WERI-Rb-1 (cell line): ENCODE data around the gene KAT6B.

Experiments used
- DNase-seq: peaks from one replicate; pipeline ENCODE4 v3.0.0-alpha.2; 2020
- H3K27ac ChIP-seq: fragments of 250-450 bp; sonication (Bioruptor Pico); 2 replicates; pipeline ENCODE4 v1.5.1; 2020; ENCODE audit warnings: mild to moderate bottlenecking, moderate library complexity
- H3K27me3 ChIP-seq: fragments of 250-450 bp; sonication (Bioruptor Pico); 2 replicates; pipeline ENCODE4 v1.5.1; 2021; ENCODE audit warnings: mild to moderate bottlenecking, low read depth, moderate library complexity; ENCODE audit not compliant: insufficient read depth, severe bottlenecking
- H3K36me3 ChIP-seq: fragments of 250-450 bp; sonication (Bioruptor Pico); 2 replicates; pipeline ENCODE4 v1.5.1; 2020; ENCODE audit warnings: mild to moderate bottlenecking, moderate library complexity
- H3K4me3 ChIP-seq: 2 replicates; pipeline ENCODE4 v1.5.1; 2011; ENCODE audit warnings: low read depth, mild to moderate bottlenecking, control low read depth, low read length
- H3K9me3 ChIP-seq: fragments of 250-450 bp; sonication (Bioruptor Pico); 2 replicates; pipeline ENCODE4 v1.5.1; 2021; ENCODE audit warnings: mild to moderate bottlenecking, moderate library complexity; ENCODE audit not compliant: severe bottlenecking
- TF ChIP-seq, protein P1 (sequence below): IDR thresholded peaks from 2 replicates; pipeline ENCODE4 v1.5.1; 2011; ENCODE audit warnings: low read depth, mild to moderate bottlenecking, control low read depth, inconsistent platforms, low read length

The KAT6B gene

DNA sequence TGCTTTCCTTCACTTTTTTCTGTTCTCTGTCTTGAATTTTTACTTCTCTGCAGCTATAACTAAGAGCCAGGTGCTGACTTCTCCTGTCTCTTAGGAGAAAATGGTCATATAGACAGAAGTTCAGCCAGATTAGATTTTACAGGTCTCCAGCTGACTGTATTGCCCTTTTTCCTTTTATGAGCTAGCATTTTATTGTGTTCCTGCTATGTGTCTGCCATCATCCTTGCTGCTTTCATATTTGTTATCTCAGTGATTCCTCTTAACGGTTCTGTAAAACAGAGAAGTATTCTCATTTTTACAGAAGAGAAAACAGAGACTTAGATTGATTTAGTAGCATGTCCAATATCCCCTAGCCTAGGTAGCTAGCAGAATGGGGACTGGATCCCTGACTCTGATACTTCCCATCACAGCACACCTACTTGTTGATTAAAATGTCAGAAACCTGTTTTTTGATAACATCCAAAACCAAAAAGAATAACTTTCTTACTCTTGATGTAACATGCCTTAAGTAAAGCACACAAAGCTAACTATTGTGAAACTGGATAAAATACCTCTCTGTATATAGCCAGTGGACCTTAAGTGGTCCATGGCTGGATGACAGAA, 5.2 kb downstream of the KAT6B start:
- H3K4me3 ChIP-seq = no peak overlapping the region
- TF ChIP-seq, protein P1, sequence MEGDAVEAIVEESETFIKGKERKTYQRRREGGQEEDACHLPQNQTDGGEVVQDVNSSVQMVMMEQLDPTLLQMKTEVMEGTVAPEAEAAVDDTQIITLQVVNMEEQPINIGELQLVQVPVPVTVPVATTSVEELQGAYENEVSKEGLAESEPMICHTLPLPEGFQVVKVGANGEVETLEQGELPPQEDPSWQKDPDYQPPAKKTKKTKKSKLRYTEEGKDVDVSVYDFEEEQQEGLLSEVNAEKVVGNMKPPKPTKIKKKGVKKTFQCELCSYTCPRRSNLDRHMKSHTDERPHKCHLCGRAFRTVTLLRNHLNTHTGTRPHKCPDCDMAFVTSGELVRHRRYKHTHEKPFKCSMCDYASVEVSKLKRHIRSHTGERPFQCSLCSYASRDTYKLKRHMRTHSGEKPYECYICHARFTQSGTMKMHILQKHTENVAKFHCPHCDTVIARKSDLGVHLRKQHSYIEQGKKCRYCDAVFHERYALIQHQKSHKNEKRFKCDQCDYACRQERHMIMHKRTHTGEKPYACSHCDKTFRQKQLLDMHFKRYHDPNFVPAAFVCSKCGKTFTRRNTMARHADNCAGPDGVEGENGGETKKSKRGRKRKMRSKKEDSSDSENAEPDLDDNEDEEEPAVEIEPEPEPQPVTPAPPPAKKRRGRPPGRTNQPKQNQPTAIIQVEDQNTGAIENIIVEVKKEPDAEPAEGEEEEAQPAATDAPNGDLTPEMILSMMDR = no peak
- H3K9me3 ChIP-seq = no peaks in the 10 kb centered on the region

DNA sequence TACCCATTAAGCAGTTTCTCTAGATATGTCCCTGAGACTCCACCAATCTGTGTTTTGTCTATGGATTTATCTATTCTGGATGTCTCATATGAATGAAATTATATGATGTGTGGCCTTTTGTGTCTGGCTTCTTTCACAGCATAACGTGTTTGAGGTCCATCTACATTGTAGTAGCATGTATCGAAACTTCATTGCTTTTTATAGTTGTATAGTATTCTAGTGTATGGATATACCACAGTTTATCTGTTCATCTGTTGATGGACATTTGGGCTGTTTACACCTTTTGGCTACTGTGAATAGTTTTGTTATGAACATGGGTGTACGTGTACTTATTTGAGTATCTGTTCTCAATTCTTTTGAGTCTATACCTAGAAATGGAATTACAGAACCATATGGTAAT, 9.6 kb downstream of the KAT6B start:
- peaks cover 6% of the 10 kb centered on the region for H3K36me3 ChIP-seq
- H3K27ac ChIP-seq = no peak overlapping the region
- TF ChIP-seq, protein P1 = no peak
- no peak overlapping the region for H3K4me3 ChIP-seq
- H3K9me3 ChIP-seq = no peaks in the 10 kb centered on the region
- no peak for DNase-seq
- H3K27me3 ChIP-seq = no peaks in the 10 kb centered on the region

More for the DNA sequence above, 5.2 kb downstream of the KAT6B start:
- no peaks in the 10 kb centered on the region for H3K27me3 ChIP-seq
- no peak for DNase-seq
- no peak overlapping the region for H3K27ac ChIP-seq
- peaks cover 3% of the 10 kb centered on the region for H3K36me3 ChIP-seq

DNA sequence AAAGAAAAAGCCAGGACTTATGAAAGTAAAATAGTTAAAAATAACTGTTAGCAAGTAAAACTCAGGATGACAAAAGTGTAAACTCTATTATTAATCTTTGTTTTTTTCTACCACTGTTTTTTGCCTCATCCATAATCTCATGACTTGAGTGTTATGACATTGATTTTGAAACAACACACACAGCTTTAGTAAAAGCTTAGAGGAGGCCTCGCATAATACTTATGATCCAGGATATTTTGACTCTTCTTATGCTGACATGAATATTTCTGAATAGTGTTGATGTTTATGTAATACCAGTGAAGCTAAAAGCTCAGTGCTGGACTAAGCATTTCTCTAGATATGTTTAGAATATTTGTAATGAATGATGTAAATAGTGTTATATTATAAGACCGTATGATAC, 10.5 kb downstream of the KAT6B start:
- DNase-seq = no peak
- Histone ChIP-seq H3K9me3 (no peaks in the 10 kb centered on the region), H3K27me3 (no peaks in the 10 kb centered on the region), H3K27ac (peak overlapping the region; percentile 44; the same call in 1 of the 2 replicates), H3K4me3 (no peak overlapping the region), H3K36me3 (peaks cover 6% of the 10 kb centered on the region)
- TF ChIP-seq, protein P1 = no peak

DNA sequence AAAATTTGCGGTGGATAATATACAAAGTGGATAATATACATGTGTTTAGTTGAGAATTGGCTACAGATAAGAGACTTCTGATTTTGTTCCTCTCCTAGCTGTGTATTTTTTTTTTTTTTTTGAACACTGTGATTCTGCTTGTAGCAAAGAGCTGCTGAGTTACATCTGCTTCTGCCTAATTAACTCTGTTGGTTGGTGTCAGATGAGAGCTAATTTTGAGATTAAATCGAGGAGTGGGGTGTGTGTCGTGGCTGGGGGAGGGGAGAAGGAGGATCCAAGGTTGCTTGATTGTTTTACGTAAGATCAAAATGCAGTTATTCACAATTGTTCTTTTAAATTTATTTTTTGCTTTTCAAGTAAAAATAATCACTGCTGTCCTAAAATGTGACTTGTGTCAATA, 11.3 kb downstream of the KAT6B start:
- DNase-seq = peak; percentile 34
- Histone ChIP-seq H3K27me3 (no peaks in the 10 kb centered on the region), H3K4me3 (peak overlapping the region; percentile 4; the same call in 1 of the 2 replicates), H3K9me3 (no peaks in the 10 kb centered on the region), H3K27ac (peak overlapping the region; percentile 44), H3K36me3 (peaks cover 6% of the 10 kb centered on the region)
- TF ChIP-seq, protein P1 = no peak

DNA sequence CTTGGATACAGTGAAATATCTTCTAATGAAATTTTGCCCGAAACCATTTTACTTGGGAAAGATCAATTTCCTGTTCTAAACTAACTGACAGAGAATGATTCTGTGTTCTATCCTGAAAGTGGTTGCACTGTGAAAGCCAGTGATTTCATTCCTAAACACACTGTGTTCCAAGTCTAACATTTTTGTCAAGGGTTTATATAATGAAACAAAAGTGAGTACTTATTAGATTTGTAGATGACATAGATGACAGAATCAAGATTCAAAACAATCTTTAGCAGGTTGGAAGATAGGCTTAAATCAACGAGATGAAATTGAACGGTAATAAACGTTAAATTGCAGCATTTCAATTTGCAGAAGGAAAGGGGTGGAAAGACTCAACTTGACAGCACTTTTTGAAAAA, 13.3 kb downstream of the KAT6B start:
- H3K36me3 ChIP-seq = peaks cover 8% of the 10 kb centered on the region
- TF ChIP-seq, protein P1 = no peak
- H3K27me3 ChIP-seq = no peaks in the 10 kb centered on the region
- DNase-seq = no peak
- H3K27ac ChIP-seq = no peak overlapping the region
- no peak overlapping the region for H3K4me3 ChIP-seq
- H3K9me3 ChIP-seq = no peaks in the 10 kb centered on the region
